Left hindlimb (tissue), 1 donor: ENCODE results near the gene GDPD5.

Experiments
- DNase-seq: peaks from one replicate; pipeline ENCODE4 v3.0.0-alpha.2; 2018

GDPD5 gene, protein sequence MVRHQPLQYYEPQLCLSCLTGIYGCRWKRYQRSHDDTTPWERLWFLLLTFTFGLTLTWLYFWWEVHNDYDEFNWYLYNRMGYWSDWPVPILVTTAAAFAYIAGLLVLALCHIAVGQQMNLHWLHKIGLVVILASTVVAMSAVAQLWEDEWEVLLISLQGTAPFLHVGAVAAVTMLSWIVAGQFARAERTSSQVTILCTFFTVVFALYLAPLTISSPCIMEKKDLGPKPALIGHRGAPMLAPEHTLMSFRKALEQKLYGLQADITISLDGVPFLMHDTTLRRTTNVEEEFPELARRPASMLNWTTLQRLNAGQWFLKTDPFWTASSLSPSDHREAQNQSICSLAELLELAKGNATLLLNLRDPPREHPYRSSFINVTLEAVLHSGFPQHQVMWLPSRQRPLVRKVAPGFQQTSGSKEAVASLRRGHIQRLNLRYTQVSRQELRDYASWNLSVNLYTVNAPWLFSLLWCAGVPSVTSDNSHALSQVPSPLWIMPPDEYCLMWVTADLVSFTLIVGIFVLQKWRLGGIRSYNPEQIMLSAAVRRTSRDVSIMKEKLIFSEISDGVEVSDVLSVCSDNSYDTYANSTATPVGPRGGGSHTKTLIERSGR

GRCh38 chr11:75525433-75526191 is at the start of gene GDPD5:
GDPD5 (minus strand) TSS chr11:75525941; CDS start chr11:75477735, 48,206 bp downstream.
- DNase-seq: peak; percentile 89

DNA sequence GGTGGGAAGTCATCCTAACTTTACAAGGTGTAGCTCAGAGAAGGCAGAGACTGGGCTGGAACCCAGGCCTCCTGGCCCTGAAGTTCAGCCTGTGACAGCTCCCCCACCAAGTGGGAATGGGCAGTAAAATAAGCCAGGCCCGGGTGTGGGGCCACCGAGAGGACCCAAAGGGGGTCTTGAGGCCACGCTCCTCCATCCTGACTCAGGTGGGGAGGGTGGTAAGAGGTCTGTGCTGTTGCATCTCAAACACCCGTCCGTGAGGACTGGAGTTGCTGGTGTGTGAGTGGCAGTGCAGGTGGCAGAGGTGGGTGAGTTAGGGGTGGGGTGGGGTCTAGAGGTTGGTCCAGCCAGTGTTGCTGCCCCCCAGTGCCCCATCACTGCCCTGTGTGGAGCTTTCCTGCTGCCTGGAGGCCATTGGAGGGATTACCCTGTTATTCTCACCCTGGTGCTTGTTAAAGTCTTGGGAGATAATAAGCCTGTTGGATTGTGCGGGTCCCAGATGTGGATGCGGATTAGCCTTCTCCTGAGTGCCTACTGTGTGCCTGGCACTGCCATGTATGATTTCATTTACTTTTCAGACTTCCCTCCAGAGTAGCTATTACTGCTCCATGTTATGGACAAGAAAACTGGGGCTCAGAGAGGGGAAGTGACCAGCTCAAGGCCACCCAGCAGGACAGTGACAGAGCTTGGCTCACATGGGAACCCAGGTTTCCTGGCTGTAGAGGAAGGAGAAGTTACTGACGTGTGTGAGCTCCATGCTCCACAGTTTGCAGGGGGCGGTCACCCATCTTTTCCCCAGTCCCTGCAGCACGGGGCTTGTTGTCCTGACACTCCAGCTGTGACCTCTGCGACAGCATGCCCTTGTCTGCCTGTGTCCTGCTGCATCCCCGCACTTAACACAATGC is 49.2 kb upstream of the GDPD5 start:
- DNase-seq: no peak

DNA sequence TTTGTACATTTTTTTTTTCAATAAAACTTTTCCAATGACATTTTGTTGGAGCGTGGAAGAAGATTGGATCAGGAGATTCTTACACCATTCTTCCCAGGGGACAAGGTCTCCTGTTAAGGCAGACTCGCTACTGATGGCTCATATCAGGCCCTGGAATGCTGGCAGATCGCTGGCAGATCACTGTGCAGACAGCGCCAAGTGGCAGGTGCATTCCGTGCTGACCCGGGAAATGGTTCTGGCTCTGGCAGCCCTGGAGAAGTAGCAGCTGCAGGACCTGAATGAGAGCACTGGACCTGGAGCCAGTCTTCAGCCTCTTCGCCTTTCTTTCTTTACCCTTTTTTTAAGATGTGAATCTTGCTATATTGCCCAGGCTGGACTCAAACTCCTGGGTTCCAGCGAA is 47.0 kb upstream of the GDPD5 start:
- DNase-seq: no peak

DNA sequence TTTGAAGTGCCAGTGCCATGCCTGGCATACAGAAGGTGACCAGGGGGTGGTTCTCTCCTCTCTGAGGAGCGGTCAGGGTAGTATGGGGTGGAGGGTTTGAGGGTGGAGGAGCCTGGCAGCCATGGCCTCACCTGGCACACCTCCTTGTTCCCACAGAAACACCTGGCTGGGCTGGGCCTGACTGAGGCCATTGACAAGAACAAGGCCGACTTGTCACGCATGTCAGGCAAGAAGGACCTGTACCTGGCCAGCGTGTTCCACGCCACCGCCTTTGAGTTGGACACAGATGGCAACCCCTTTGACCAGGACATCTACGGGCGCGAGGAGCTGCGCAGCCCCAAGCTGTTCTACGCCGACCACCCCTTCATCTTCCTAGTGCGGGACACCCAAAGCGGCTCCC is 45.9 kb upstream of the GDPD5 start:
- DNase-seq: no peak

DNA sequence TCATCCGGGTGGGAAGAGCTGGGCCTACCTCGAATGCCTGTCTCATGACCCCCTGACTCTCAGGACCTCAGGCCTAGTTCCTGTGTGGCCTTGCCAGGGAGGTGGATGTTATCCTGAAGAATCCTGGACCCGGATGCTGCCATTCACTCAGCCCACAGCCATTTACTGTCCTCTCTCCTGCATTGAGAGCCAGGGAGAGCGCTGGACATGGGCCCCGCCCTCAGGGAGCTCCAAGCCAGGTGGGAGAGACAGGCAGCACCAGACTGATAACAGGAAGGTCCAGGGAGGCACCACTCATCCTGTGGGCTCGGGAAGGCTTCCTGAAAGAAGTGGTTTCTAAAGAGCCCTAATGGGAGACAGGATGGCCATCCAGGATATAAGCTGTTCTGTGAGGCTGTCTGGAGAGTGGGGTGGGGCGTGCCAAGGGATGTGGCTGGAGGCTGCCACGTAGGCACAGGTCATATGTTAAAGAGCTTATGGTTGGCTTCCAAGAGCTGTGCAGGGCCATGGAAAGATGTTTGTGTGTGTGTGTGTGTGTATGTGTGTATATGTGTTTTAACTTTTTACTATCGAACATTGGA is 44.9 kb upstream of the GDPD5 start:
- DNase-seq: no peak

DNA sequence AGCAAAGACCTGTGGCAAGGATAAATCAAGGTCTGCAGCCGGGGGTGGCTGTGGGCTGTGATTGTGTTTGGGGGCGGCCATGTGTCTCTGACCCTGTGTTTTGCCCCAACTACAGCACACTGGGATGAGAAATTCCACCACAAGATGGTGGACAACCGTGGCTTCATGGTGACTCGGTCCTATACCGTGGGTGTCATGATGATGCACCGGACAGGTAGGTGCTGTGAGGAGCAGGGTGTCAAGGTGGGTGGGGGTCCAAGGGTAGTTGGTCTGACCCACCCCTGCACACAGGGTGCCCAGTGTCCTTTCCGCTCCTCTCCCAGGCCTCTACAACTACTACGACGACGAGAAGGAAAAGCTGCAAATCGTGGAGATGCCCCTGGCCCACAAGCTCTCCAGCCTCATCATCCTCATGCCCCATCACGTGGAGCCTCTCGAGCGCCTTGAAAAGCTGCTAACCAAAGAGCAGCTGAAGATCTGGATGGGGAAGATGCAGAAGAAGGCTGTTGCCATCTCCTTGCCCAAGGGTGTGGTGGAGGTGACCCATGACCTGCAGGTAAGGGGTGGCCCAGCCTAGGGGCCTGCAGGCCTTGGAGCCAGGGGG is 43.0 kb upstream of the GDPD5 start:
- DNase-seq: no peak

DNA sequence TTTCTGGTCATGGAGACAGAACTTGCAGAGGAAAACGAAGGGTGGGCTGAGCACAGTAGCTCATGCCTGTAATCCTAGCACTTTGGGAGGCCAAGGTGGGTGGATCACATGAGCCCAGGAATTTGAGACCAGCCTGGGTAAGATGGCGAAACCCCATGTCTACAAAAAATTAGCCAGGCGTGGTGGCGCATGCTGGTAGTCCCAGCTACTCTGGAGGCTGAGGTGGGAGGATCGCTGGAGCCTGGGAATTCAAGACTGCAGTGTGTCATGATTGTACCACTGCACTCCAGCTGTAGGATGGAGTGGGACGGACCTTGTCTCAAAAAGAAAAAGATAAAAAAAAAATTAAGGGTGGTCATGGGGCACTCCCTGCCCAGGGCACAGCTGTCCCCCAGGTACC is 42.2 kb upstream of the GDPD5 start:
- no peak for DNase-seq

DNA sequence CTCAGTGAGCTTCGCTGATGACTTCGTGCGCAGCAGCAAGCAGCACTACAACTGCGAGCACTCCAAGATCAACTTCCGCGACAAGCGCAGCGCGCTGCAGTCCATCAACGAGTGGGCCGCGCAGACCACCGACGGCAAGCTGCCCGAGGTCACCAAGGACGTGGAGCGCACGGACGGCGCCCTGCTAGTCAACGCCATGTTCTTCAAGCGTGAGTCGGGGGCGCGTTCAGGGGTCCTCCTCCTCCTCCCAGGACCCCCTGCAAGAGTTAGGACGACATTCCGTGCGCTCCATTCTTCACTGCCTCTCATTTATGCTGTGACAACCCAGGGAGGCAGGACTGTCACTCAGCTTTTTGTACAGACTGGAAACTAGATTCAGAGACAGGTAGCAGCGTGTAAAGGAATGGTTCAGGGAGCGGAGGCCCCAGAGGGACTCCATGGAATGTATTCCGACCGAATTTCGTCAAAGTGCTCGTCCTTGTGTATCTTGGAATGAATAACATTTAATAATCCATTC is 41.1 kb upstream of the GDPD5 start:
- no peak for DNase-seq

GRCh38 chr11:75565916-75566762 is 40.4 kb upstream of the GDPD5 start:
- DNase-seq: no peak

DNA sequence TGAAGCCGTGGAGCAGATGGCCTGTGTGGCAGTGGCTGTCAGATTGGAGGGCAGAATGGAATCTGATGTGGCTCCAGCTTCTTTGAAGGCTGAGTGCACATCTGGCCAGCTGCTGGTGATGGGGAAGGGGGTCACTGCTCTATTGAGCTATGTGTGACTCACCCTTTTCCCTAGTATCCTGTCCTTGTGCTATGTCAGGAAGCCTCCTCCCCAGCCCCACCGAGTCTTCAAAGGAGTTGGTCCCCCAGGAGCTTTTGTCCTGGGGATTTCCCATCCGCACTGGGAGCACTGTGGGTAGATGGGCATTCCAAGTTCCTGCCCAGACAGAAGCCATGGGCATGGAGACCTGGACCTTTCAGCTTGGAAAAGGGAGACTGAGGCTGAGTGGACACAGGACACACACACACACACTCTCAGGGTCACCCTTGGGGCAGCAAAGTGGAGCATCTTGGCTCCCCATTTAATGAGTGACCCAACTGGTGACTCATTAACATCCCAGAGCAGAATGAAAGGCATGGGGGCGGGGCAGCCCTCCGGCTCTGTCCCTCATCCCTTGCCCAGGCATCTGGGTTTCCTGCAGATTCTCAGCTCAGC is 39.6 kb upstream of the GDPD5 start:
- DNase-seq: peak; percentile 42

DNA sequence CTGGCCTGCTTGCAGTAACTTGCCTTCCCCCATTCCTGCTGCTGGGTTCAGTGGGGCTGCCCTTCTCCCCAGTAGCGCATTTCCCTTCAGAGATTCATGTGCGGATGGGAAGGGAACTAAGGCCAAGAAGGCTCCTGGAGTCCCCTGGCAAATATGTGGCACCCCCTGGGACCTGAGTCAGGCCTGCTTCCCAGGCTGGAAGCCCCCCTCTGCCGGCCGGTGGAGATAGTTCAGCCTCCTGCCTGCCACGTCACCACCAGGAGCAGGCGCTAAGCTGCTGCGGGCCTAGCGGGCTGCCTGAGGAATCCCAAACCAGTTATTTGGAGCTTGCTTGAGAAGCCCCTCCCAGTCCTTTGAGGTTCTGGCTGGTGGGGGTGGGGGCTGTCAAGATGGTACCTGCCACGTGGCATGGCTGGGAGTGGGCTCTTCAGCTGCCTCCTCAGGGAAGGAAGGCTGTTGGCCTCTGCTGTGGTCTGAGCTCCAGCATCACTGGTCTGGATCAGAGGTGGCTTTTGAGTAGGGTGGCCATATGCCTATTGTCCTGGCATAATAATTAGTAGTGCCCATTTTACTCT is 38.3 kb upstream of the GDPD5 start:
- DNase-seq: peak; percentile 89

DNA sequence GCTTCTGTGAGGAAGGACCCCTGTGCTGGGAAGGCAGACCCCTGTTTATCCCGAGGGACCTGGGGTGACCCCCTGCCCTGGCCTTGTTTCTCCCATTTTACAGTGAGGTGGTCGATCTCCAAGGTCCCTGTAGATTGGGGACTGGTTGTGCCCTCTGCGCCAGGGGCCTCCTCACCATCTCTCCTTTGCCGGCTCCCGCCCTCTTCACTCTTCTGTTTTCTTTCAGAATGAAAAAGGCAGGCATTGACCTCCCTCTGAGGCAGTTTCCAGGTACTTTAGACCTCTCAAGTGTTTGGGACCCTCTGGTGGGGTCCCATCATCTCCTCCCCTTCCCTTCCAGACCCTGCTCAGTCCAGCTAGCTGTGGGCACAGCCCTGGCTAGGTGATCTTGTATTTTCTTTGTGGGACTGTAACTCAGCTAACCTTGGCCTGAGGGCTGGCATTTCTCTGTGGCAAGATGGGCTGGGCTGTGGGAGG is 37.8 kb upstream of the GDPD5 start:
- DNase-seq: no peak

DNA sequence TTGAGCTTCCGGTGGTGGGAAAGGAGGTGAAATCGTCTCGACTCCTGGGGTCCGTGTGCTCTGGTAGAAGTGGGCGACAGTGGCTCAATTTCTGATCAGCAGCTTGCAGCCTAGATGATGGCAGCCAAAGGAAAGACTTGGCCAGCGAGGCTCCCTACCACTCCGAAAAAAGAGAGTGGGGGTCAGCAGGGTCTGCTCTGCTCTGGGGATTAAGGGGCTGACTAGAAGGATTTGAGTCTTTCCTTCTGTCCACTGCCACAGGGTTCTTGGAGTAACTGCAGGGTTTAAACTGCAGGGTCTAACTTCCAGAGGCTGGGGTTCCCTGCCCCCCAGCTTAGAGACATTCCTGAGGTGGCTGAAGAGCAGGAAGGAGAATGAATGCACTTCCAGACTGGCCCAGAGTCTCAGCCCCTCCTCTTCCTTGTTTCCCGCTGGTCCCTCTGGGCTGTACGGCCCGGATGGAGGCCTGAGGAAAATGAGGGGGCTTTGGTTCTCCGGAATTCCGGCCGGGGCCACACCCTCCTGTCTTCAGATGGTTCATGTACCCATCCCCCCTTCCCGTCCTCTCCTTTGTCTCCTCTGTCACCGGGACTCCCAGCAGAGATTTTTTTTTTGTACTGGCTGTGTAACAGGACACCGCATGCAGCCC is 37.2 kb upstream of the GDPD5 start:
- DNase-seq: peak; percentile 84

DNA sequence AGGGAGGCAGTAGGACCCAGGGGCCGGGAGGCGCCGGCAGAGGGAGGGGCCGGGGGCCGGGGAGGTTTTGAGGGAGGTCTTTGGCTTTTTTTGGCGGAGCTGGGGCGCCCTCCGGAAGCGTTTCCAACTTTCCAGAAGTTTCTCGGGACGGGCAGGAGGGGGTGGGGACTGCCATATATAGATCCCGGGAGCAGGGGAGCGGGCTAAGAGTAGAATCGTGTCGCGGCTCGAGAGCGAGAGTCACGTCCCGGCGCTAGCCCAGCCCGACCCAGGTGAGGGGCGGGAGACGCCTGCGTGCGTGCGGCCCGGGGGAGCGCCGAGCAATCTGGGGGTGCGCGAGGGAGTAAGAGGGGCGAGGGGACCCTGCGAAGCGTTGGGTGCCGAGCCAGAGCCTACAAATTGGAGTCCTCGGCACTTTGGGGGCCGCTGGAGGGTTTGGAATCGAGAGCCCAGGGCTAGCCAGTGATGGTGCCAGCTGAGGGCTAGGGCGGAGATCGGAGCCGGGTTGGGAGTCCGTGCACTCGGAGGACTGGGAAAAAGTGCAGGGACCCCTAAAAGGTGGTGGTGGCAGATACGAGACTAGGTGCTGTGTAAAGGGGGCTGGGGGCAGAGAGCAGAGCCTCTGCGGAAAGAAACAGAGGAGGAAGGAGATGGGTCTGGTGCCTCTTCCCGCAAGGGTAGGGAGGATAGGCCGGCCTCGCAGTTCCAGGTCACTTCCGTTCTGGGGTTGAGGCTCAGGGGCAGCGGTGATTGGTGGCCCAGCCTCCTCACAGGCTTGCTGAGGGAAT is 36.5 kb upstream of the GDPD5 start, which contains the start of gene SERPINH1:
SERPINH1 (plus strand) TSS at position 206 of the 788 bp plus-strand sequence. CDS start 4,097 bp downstream, outside the sequence.
- DNase-seq: peak; percentile 95

DNA sequence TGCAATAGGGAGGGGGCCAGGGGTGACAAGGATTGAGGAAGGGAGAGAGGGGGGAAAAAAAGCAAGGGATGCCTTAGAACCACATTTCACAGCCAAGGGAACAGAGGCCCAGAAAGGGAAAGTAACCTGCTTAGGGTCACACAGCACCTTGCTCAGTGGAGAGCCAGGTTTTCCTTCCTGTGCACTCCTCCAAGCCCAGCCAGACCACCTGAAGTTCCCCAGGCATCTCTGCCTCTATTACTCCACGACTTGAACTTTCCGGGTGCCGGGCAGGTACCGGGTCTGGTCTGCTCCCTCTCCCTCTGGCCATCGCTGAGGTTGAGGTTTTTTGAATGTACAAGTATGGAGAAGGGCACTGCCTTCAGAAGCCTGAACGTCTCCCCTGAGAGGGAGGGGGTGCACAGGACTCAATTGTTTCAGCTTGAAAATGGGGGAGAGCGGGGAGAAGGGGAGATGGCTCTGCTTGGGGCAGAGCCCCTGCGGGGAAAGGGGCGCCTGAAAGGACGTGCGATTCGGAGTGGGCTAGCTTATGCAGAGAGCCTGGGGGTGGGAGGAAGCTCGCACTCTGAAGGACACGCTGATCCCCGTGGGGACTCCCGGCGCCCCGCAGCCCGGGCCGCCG is 35.8 kb upstream of the GDPD5 start:
- no peak for DNase-seq

GRCh38 chr11:75560644-75561043 is 34.9 kb upstream of the GDPD5 start:
- no peak for DNase-seq
